NOMO-1 treated with DMSO at 0.1 percent for 48 hours (cell line): ENCODE data around the gene CDK10.
A peak's percentile ranks its signal among the peaks of the same experiment; 100 is the strongest.

Experiments used
- DNase-seq: peaks from one replicate; lab custom pipeline; 2025; ENCODE audit not compliant: unreplicated experiment; lab: John Stamatoyannopoulos, UW

CDK10 gene

DNA sequence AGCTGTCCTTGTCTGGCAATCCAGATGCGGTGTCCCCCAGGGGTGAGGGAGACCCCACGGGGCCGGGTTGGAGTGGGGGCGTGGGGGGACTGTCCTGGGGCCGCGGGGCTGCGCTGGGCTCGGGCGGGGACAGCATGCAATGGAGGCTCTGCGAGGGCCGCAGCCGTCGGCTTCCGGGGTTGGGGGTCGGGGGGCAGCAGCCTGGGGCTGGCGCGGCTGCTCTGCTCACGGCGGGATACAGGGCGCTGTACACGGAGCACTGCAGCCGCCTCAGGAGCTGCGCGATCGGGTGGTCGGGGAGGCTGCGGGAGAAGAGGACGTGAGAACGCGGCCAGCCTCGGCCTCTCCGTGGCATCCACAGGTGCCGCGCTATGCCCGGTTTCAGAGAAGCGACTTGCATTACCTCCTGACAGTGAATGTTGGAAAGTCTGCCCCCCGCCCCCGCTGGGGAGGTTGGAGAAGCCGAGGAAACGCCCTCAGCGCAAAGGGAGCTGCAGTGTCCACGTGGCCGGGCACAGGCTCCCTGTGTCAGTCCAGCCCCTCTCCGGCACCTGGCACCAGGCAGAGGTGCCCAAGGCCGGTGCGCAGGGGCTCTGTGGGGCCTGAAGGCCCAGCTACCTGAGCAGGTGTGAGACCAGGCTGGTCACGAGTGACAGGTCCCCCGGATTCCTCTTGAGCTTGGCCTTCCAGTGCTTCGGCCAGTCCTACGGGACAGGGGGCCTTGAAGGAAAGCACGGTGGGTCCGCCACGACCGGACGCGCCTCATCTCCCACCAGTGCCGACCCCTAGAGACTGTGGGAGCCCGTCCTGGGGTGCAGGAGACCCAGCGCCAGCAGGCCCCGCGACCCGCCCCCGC, 24.4 kb downstream of the CDK10 start:
- DNase-seq: no peak

DNA sequence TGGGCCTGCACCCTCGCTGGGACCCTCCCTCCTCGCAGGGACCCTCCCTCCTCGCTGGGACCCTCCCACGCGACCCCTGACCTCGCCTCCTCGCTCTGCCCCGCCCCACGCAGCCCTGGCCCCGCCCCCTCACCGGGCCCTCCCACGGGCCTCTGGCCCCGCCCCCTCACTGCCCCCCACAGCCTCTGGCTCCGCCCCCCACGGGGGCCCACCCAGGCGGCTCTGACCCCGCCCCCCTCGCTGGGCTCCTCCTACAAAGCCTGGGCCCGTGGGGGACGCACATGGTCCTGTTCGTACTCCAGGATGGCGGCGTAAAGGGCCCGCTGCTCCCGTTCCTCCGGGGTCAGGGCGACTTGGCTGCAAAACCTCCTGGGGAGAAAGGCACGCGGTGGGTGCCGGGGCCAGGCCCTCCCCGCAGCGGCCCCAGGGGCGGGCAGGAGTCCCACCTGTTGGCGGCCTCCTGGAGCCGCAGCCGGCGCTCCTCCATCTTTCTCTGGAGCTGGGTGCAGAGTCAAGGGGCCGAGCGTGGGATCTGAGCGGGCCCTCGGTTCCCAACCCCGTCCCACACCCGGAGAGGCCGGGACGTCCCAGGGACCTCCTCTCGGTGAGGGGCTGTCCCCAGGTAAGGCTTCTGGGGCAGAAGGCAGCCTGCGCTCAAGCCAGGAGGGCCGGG, 25.2 kb downstream of the CDK10 start:
- DNase-seq: peak; percentile 46

DNA sequence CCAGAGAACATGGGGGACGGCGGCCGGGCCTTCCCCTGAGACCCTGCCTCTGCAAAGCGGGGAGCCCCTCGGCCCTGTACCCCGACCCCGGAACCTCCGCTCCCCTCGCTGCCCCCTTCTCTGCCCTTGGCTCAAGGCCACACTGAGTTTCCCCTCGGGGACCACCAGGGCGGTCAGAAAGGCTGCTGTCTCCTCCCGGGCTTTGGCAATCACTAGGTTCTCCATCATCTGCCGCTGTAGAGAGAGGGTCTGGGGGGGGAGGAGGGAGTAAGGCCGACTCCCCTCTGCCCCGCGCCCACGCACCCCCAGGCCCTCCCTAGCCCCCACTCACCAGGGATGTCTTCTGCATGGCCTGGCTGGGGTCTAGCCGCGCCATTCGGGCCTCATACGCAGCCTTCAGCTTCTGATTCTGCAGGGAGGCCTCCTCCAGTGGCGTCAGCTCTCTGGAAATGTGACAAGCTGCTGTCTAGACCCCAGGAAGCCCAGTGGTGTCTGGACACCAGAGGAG, 25.8 kb downstream of the CDK10 start:
- DNase-seq: no peak

DNA sequence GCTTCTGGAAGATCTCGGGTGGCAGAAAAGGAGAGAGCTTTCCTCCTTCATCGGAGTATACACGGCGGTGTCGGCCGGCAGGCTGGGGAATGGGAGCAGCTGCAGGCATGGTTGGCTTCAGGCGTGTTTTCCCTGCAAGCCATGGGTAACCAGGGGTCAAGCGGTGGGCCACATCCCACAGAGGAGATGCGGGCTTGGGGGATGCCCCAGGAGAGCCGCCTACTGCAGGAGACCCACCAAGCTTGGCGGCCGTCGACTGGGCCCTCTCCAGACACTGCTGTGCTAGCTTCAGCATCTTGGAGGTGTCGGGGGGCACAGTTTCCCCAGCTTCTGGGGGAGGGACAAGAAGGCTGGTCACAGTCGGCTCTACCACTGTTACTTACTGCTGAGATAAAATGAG, 30.0 kb downstream of the CDK10 start:
- DNase-seq: no peak

DNA sequence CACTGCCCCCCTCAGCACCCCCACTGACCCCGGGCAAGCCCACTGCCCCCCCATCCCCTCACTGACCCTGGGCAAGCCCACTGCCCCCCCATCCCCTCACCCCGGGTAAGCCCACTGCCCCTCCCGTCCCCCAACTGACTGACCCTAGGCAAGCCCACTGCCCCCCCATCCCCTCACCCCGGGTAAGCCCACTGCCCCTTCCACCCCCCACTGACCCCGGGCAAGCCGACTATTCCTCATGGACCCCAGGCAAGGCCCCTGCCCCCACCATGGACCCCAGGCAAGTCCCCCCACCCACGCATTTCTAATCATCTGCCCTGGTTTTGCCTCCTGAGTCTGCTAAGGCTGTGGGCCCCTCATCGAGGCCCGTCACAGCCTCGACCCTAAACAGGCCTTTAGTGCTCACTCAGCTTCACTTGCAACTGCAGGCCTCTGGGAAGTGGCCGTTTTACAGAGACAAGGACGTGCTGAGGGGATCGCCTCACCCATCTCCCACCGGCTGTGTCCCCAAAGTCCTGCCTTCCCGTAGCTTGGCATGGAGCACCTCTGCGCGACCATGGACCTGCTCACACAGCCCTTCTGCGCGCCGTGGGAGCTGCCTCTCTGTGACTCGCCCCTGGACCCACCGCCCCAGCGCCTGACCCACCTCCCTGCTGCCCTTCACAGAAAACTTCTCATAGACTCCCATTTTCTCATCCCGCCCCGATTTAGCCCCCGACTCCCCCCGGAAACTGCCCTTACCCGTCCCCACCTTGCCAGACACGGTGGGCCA, 30.6 kb downstream of the CDK10 start:
- no peak for DNase-seq

- no peak for DNase-seq
These were observed 31.4 kb downstream of the CDK10 start for GRCh38 chr16:89717688-89718505.

- DNase-seq: no peak
These were observed 34.0 kb downstream of the CDK10 start for GRCh38 chr16:89720551-89720812.

GRCh38 chr16:89720813-89721545, 34.5 kb downstream of the CDK10 start, which contains the start of the genes VPS9D1 and ZNF276:
VPS9D1 (minus strand) TSS chr16:89720898; CDS start chr16:89720861, 37 bp downstream.
ZNF276 (plus strand) TSS chr16:89721537; CDS start chr16:89721641, 104 bp downstream.
- peak; percentile 68 for DNase-seq

DNA sequence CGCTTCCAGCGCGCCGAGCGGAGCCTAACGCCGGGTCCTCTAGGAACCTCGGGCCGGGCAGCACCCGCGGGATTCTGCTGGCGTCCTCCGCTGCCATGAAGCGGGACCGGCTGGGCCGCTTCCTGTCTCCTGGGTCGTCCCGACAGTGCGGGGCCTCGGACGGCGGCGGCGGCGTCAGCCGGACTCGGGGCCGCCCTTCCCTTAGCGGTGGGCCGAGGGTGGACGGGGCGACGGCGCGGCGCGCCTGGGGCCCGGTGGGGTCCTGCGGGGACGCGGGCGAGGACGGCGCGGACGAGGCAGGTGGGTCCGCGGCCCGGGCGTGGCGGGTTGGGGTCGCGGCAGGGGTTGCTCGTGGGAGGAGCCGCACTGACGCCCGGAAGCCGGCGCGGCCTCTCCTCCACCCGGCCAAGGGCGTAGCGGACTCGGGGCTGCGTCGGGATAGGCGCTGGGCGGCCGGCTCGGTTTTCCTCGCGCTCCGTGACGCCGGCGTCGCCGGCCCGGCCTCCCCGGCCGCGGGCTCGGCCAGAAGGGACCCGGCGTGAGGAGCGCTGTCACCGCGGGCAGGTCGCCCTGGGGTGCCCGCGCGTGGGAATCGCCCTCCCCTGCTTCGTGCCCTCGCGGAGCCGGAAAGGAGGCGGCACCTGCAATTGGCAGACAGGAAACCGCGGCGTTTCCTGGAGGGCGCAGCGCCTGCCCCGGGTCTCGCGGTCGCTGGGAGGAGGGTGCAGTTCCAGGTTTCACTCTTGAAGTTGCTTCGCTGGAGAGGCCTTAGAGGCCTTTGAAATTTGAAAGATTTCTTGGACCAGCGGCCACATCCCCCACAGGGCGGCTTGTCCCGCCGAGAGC, 35.3 kb downstream of the CDK10 start:
- peak; percentile 83 for DNase-seq

- peak; percentile 76 for DNase-seq
These were observed 36.1 kb downstream of the CDK10 start for GRCh38 chr16:89722392-89723278.

GRCh38 chr16:89723279-89724250, 37.1 kb downstream of the CDK10 start:
- no peak for DNase-seq

- no peak for DNase-seq
These were observed 41.1 kb downstream of the CDK10 start for GRCh38 chr16:89727406-89728120.

DNA sequence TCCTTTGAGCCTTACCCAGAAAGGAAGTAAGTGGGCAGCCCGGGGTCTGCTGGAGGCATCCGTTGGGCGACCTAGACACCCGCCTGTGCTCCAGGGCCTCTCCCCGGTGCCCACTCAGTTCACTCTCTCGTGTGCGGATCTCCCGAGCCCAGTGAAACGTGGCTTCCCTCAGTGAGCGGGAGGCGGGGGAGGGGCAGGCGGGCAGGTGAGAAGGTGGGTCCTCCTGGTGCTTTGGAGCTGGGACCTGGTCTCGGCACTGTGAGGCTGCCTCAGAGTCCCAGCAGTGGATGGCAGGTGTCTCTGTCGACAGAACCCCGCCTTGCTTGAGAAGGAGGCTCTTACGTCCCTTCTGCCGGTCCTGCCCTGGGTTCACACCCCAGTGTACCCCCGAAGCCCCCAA, 42.8 kb downstream of the CDK10 start:
- no peak for DNase-seq

DNA sequence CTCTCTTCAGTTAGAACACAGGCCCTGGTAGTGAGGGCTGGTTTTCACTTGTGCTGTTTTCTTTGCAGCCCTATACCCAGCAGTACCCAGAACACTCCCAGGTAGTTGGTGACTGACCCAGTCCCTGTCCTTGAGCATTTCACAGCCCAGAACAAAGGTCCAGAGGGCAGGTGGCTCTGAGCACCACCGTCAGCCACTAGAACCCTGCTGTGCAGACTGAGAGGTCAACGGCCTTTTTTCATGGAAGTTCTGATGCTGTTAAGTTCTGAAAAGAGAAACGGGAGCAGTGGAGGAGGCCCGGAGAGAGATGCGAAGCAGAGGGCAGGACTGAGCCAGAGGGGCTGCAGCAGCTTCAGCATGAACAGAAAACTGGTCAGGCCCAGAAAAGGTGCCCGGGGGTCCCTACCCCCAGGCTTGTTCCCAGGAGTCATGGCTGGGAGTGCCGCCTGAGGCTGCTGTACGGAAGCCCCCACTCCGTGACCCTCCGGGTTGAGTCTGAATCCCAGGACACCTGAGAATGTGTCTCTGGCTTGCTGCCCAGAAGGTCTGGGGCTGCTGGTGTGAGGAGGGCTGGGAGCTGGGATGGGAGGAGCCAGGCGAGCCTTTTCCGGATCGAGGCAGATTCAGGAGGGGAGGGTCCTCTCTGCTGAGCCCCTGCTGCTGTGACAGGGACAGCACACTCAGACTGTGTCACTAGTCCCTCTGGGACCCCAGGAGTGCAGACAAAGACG, 43.5 kb downstream of the CDK10 start:
- no peak for DNase-seq

- DNase-seq: no peak
These were observed 44.2 kb downstream of the CDK10 start for GRCh38 chr16:89730610-89731234.
